Retinal pigment epithelial cell (primary cell): ENCODE data around the gene EIF1AD.

Source experiments
- DNase-seq: peaks from one replicate; pipeline ENCODE4 v3.0.0-alpha.2; 2010; ENCODE audit warnings: low read depth
- H3K4me3 ChIP-seq: 2 replicates; pipeline ENCODE4 v1.5.1; 2011; ENCODE audit warnings: mild to moderate bottlenecking, low read length, control low read depth, moderate library complexity
- CTCF ChIP-seq: conservative IDR thresholded peaks from 2 replicates; pipeline ENCODE4 v1.5.1; 2011; ENCODE audit warnings: low read depth, low read length, control low read depth, inconsistent platforms

Gene EIF1AD

DNA sequence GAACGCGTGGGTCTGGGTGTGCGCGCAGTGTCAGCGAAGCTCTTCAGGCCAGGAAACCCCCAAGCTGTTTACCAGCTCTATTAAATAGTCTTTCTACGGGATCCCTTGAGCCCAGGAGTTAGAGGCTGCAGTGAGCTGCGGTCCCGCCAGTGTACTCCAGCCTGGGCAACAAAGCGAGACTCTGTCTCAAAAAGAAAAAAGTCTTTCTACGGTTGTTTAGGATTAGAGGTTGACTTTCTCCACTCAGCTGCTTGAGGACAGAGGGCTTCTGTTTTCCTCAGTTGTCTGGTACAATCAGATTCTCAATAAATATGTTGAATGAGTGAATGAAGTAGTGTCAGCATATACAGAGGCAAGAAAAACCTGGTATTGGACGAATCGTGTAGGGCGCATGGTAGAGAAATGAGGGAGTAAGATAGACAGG is 39.8 kb downstream of the EIF1AD start:
- H3K4me3 ChIP-seq, result peak overlapping the region; percentile 87
- DNase-seq, result no peak
- no peak for TF ChIP-seq CTCF

DNA sequence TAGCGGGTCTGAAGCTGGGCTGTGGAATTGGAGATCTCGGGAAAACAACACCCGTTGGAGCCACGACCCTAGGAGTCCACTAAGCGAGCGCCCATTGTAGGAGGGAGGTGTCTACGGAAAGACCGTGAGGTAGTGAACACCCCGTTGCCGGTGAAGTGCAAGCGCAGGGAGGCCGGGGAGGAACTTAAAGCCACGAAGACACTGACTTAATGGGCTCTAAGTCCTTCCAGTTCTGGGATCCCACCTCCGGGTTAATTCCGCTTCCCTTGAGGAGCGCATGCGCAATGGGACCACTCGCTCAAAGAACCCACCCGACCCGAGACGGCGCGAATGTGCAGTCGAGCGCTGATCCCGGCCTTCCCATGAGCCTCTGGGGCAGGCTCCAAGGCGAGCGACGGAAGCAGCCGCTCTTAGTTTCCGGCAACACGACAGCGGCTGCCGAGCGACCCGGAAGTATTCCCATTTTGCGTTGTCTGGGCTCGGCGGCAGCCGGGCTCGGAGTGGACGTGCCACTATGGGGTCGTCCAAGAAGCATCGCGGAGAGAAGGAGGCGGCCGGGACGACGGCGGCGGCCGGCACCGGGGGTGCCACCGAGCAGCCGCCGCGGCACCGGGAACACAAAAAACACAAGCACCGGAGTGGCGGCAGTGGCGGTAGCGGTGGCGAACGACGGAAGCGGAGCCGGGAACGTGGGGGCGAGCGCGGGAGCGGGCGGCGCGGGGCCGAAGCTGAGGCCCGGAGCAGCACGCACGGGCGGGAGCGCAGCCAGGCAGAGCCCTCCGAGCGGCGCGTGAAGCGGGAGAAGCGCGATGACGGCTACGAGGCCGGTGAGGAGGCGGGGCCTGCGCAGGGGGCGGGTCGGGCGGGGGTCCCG is 40.5 kb downstream of the EIF1AD start, which contains the start of gene SART1:
Gene SART1, plus strand, starts transcription at position 468 of the 874 bp plus-strand sequence. Its CDS starts 47 bp downstream, at position 515.
- DNase-seq, result peak; percentile 92
- H3K4me3 ChIP-seq, result peak within 1 kb of the TSS; percentile 87
- no peak for TF ChIP-seq CTCF

- H3K4me3 ChIP-seq, result peak overlapping the region; percentile 87
- DNase-seq, result no peak
- TF ChIP-seq CTCF, result no peak
These were observed 41.1 kb downstream of the EIF1AD start for GRCh38 chr11:65960824-65961266.

DNA sequence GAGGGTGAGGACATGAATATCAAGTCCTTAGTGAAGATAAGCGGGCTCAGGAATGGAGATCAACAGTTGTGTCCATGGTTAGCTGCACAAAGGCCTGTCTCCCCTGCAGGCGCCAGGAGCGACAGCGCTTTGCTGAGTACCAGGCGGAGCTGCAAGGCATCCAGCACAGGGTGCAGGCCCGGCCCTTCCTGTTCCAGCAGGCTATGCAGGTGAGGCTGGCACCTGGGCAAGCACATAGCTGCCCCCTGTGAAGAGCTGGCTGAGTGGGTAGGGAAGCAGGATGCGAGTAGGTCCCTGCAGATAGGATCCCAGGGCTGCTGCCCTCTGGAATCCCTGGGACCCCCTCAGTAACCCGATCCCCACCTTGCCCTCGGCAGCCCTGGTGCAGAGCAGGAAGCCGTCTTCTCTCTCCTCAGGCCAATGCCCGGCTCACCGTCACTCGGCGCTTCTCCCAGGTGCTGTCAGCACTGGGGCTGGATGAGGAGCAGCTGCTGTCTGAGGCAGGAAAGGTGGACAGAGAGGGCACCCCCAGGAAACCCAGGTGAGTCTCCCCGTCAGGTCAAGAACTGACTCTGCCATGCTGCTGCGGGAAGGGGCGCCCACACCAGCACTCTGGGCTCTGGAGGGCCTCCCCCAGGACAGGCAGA is 43.1 kb downstream of the EIF1AD start:
- DNase-seq, result no peak
- TF ChIP-seq CTCF, result no peak
- no peak overlapping the region for H3K4me3 ChIP-seq

DNA sequence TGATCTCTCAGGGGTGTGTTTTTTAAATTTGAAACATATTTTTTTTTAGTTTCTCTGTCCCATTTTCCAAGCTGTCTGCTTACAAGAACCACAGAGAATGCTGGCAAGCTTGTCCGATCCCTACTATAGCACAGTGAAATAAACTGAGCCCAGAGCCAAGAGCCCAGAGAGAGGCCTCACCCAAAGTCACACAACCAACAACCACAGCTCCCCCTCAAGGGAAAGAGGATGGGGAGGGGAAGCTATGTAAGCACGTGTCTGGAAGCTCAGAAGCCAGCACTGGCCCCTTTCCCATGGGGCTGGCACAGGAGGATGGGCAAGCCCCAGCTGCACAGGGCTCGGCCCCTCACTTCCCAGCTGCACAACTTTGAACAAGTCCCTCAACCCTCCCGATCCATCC is 43.7 kb downstream of the EIF1AD start:
- no peak for DNase-seq
- no peak overlapping the region for H3K4me3 ChIP-seq
- no peak for TF ChIP-seq CTCF

GRCh38 chr11:65954771-65955170 is 47.2 kb downstream of the EIF1AD start:
- DNase-seq, result no peak
- no peak for TF ChIP-seq CTCF
- H3K4me3 ChIP-seq, result no peak overlapping the region

DNA sequence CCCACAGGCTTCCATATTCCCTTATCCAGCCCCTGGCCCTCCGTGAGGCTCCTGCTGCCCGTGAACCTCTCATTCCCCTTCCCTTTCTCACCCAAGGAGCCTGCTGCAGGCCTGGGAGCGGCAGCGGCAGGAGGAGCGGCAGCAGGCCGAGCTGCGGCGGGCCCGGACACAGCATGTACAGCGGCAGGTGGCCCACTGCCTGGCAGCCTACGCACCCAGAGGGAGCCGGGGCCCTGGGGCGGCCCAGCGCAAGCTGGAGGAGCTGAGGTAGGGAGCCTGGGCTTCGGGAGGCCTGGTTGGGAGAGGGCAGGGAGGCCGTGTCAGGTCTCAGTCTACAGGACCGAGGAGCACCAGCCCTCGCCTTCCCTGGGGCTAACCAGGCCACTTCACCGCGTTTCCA is 48.5 kb downstream of the EIF1AD start:
- no peak for TF ChIP-seq CTCF
- no peak for DNase-seq
- no peak overlapping the region for H3K4me3 ChIP-seq
